ENCODE data around the gene THEMIS.
"Not testable (repeated sequence)": the region's sequence is repeated elsewhere in the genome, so short reads cannot be mapped to it uniquely, and the experiment has no call there.

The THEMIS gene

GRCh38 chr6:127914240-127914639, 13.4 kb upstream of the THEMIS start:
- DNase-seq, result no peak

- no peak for DNase-seq
Observed at GRCh38 chr6:127912914-127913313, 12.1 kb upstream of the THEMIS start.

- DNase-seq, result no peak
Observed at GRCh38 chr6:127907960-127908640, 7.2 kb upstream of the THEMIS start.

DNA sequence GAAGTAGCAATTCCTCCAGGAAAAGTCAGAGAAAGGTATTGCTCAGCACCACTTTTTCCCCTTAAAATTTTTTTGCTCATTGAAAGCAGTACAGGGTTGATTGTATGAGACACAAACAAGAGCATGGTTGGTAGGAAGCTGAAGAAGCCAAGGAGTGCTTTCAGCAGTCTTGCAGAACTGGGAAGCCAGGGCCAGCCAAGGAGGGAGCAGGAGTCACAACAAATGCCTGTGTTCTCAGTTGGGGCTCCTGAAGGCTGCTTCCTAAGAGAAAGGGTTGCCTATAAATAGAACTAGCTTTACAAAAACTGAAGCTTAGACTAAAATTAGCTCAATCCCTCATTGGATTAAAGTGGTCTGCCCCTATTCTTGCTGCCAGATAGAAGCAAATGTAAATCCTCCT, 3.3 kb upstream of the THEMIS start:
- DNase-seq, result no peak

GRCh38 chr6:127902933-127903332, 2.1 kb upstream of the THEMIS start:
- no peak for DNase-seq

GRCh38 chr6:127897484-127897883, 3.4 kb downstream of the THEMIS start:
- DNase-seq, result no peak

DNA sequence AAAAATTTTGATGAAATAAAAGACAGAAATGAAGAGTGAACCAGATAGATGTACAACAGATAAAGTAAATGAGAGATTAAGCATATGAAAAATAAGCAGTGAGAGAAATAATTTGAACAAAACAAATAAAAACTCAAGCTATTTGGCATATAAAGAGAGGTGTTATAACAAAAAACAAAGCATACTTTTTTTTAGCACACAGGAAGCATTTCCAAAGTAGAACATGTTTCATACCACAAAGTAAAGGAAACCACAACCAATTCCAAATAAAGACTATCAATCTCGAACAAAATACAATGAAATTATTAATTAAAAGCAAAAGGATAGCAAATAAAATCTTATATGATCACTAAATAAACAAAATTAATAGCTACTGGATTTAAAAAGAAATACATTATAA, 6.8 kb downstream of the THEMIS start:
- DNase-seq, result no peak

DNA sequence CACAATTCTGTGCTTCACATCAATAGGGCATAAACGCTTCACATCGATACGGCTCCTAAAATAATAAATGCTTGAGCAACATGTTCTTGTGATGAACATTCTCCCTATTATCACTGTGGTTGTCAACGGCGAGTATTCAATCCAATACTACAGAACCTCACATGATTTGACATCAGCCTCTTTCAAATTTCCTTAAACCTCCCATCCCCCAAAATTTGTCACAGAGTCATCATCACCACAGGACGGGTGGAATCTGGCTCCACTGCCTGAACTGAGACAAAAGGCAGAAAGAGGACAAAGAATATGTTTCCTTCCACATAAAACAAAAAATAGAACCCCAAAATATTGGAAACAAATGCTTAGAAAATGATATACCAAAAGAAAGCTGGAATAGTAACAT, 7.3 kb downstream of the THEMIS start:
- no peak for DNase-seq

DNA sequence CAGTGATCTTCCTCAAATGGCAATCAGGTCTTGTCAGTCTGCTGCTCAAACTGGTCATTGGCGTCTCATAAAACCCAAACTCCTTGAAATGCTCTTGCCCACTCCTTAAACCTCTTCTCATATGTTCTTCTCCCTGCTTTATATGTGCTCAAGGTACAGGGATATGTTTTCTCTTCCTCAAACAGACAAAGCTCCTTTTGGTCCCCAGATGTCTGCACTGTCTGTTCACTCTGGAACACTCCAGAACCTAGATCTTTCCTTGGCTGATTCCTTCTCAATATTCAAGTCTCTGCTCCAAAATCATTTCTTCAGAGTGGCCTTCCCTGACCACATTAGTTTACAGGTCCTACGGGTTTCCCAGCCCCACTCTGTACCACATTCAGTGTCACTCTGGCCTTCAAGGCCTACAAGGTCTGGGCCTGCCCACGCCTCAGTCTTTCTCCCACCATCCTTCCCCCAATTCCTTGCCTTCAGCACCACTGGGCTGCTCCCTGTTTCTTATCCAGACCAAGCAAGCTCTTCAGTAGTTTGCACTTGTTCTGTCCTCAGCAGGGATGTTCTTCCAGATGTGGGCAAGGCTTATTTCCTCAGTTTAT, 9.0 kb downstream of the THEMIS start:
- DNase-seq, result no peak

DNA sequence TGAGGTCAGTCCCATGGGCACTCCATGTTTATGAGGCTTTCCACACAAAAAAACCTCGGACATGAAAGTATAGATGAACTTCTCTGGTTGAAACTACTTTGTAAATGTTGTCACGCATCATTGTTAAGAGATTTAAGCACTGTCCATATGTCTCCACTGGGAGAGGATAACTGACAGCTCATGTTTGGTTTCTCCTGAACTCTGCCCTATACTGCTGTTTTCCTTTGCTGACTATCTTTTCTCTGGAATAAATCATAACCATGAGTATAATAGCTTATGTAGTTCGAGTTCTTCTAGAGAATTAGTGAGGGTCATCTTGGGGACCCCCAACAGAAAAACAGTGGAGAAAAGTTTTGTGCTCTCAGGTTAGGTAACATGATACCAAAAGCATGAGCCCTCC, 14.3 kb downstream of the THEMIS start:
- DNase-seq, result no peak

DNA sequence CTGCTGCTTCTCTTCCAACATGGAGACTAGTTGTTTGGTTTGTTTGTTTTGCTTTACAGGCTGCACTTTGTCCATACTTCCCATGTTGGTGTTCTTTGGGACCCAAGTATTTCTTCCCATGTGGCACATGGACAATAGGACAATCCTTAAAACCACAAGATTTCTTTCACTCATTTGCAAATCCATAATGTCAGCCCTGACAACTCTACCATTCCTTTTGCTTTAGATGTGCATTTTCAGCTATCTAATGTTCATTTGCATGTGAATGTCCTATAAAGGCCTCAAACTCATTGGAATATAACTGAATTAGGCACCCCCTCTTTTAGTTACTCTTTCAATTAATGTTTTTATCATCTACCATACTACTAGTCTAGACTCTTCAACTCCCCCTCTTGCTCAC, 16.7 kb downstream of the THEMIS start:
- DNase-seq, result no peak

DNA sequence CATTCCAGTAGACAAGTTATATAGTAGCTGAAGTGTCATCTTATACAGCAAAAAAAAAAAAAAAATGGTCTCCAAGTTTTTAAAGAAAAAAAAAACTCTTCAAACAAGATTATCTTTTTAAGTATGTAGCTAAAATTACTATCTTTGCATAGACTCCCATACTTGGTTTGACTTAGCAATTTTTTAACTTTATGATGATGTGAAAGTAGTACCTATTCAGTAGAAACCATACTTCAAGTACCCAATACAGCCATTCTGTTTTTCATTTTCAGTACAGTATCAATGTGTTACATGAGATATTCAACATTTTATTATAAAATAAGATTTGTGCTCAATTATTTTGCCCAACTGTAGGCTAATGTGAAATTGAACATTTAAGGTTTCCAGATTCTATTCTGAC, 18.9 kb downstream of the THEMIS start:
- DNase-seq, result not testable (repeated sequence)

GRCh38 chr6:127880429-127880828, 20.4 kb downstream of the THEMIS start:
- DNase-seq, result no peak

- peak; percentile 10 for DNase-seq
Observed at GRCh38 chr6:127879685-127880084, 21.2 kb downstream of the THEMIS start.

- no peak for DNase-seq
Observed at GRCh38 chr6:127878115-127878514, 22.7 kb downstream of the THEMIS start.

GRCh38 chr6:127877231-127877630, 23.6 kb downstream of the THEMIS start:
- no peak for DNase-seq

GRCh38 chr6:127869772-127870404, 31.0 kb downstream of the THEMIS start:
- no peak for DNase-seq

GRCh38 chr6:127869183-127869582, 31.7 kb downstream of the THEMIS start:
- no peak for DNase-seq

- DNase-seq, result no peak
Observed at GRCh38 chr6:127868338-127868737, 32.5 kb downstream of the THEMIS start.

- no peak for DNase-seq
Observed at GRCh38 chr6:127866766-127867165, 34.1 kb downstream of the THEMIS start.

DNA sequence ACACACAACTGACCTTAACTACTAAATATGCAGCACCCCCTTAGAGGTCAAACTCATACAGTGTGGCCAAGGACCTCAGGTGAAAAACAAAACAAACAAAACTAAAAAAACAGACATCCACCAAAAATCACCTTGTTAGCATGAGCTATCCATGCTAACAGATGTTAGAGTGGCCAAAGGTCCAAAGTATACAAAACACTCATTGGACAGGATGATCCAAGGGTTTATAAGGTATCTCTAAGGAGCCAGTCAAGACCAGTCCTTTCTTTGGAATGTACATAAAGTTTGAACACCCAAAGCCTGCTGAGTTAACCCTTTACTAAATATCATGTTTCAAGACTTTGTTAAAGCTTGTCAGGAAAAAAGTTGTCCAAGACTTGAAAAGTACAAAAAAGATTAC, 35.8 kb downstream of the THEMIS start:
- DNase-seq, result no peak

GRCh38 chr6:127864701-127865100, 36.2 kb downstream of the THEMIS start:
- DNase-seq, result no peak

DNA sequence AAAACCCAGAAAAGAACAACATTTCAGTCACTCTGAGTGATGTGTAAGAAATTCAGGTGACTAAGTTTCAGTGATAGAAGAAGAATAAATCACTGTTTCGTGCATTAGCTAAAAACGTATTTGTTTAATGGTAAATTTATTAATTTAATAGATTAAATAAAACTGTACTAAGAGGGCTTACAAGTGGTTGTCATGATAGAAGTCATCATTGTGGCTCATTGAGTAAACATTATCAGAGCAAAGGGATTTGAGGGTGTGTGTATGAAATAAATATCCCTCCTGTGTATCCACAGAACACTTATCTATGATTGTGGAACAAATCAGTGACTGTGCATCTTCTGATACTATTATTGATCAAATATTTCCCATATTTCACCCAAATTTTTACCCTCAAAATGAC, 40.1 kb downstream of the THEMIS start:
- no peak for DNase-seq

GRCh38 chr6:127859956-127860355, 40.9 kb downstream of the THEMIS start:
- no peak for DNase-seq
